ENCODE measurements around the gene SYCE1L. TPM values are rescaled to one million over a fixed set of nuclear protein-coding genes. Genes with fewer than 3 reads are reported as not detected.

SYCE1L gene
- total RNA-seq, 1 donor from 2014 or later: 6.9 TPM

GRCh38 chr16:77246150-77246549 is 46.9 kb downstream of the SYCE1L start:
- intact Hi-C loops (cut with micrococcal nuclease): no loop called here

GRCh38 chr16:77250400-77250799 is 51.2 kb downstream of the SYCE1L start:
- intact Hi-C loops (cut with micrococcal nuclease): no loop called here

Other genes starting within 250 kb of the SYCE1L start
- 74.6 and 78.7 TPM in 2 replicates for gene MON1B, start 8.2 kb upstream of the SYCE1L start, total RNA-seq
- not detected in 2 replicates for gene ADAMTS18, start 235.6 kb downstream of the SYCE1L start, total RNA-seq

All from T-helper 2 cell treated with Interferon-gamma antibody and Interleukin-4, amounts not matched to agents 100 ng/mL and 5 ng/mL, for 36 hours (primary cell).